ENCODE results near the gene YOD1.

Gene YOD1

DNA sequence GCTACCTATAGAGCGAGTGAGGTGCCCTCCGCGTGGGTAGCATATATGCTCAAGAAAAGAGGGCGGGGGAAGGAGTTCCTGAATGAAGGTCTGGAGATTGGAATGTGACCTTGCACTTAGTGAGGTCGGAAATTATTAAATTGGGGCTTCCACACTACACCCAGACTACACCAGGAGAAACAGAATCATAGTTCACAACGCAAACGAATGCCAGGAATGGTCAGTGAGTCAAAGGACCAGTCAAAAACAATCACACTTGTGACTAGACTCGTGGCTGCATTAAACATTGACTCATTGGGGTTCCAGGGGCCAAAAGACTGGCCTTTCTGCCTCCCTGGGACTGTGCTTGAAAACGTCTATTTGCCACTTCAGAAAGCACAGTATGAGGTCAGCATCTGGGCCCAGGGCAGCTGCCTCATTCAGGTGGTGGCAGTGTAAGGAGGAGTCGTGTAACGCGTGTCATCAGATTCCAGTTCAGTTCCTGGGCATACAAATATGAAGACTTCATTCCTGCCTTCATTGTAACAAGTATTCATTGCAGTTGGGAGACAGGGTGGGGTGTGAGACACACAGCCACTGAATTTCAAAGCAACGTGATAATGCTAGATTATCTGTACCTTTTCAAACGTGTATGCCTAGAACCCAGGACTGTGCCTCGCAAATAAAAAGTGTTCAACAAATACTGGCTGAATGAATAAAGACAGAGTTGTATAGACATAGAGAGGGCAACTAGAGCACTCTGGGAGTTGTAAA lies at the start of gene YOD1:
Gene YOD1, minus strand, starts transcription at position 18 of the 753 bp plus-strand sequence. CDS start 178 bp downstream, outside the sequence.
- FAIRE-seq, result no peak

DNA sequence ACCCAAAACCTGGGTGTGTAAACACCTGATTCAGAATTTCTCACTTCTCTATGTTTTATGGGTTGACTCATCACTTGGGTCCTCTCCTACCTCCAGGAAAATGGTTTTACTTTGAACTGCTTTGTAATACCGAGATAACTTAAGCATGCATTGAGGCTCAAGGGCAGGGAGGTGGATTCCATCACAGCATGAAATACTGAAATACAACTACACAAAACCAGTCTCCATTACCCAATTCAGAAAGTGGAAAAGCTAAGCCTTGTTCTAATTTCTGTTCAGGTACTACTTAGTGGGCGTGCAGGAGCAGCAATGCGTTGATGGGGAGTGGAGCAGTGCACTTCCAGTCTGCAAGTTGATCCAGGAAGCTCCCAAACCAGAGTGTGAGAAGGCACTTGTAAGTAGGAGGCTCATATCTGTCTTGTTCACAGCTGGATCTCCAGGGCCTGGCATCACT lies 46.9 kb upstream of the YOD1 start:
- no peak for FAIRE-seq

DNA sequence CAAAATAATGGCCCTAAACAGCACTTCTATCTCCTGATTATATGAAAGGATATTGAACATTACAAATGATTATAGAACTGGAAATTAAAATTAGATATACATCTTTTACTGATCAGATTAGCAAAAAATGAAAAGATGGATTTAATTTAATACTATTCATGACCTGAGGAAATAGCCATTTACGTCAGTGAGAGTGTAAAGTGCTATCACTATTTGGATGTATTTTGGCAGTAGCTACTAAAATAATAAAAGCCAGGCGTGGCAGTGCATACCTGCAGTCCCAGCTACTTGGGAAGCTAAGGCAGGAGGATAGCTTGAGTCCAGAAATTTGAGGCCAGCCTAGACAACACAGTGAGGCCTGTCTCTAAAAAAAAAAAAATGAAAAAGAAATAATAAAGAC lies 42.9 kb upstream of the YOD1 start:
- FAIRE-seq, result no peak

DNA sequence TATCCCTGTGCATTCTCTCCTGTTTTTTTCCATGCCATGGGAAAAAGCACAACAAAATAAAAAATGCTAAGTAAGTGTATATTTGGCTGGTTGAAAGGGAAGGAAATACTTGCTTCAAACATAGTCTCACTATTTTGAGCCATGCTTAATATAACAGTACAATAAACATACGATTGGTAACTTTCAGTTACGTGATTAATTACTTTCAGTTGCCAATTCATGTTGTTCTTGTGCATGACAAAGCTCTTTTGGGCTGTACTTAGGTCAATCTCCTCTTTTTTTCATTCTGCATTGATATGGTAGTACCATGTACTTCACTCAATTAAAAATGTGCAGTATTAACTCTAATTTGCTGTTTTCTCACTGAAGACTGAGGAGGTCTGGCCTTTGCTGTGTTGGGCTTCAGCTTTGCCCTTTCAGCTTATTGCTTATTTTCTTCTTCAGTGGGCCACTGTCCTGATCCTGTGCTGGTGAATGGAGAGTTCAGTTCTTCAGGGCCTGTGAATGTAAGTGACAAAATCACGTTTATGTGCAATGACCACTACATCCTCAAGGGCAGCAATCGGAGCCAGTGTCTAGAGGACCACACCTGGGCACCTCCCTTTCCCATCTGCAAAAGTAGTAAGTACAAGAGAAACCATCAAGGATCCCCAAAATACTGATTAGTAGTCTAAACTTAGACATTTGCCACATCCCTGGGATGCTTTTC lies 40.3 kb upstream of the YOD1 start:
- no peak for FAIRE-seq

DNA sequence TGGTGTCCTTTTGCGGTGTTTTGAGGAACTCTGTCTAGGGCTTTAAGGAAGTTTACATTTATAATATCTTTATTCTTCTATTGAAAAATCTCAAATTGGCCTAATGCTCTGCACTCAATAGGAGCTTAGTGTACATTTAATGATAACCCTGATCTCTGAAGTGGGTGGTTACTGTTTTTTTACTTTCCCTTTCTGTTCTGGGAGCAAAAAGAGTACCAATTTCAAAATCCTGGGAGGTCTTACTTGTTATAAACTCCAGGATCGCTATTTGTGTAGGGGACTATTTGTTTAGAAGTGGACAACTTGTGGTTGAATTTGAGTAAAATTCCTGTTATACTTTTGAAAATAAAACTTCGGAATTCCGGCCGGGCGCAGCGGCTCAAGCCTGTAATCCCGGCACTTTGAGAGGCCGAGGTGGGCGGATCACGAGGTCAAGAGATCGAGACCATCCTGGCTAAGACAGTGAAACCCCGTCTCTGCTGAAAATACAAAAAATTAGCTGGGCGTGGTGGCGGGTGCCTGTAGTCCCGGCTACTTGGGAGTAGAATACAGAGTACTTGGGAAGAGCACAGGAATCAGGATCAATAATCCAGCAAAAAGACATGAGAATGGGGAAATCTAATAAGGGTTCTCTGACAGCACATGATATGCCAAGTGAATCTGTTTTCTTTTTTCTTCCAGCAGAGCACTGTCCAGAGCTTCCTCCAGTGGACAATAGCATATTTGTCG lies 38.8 kb upstream of the YOD1 start:
- no peak for FAIRE-seq

DNA sequence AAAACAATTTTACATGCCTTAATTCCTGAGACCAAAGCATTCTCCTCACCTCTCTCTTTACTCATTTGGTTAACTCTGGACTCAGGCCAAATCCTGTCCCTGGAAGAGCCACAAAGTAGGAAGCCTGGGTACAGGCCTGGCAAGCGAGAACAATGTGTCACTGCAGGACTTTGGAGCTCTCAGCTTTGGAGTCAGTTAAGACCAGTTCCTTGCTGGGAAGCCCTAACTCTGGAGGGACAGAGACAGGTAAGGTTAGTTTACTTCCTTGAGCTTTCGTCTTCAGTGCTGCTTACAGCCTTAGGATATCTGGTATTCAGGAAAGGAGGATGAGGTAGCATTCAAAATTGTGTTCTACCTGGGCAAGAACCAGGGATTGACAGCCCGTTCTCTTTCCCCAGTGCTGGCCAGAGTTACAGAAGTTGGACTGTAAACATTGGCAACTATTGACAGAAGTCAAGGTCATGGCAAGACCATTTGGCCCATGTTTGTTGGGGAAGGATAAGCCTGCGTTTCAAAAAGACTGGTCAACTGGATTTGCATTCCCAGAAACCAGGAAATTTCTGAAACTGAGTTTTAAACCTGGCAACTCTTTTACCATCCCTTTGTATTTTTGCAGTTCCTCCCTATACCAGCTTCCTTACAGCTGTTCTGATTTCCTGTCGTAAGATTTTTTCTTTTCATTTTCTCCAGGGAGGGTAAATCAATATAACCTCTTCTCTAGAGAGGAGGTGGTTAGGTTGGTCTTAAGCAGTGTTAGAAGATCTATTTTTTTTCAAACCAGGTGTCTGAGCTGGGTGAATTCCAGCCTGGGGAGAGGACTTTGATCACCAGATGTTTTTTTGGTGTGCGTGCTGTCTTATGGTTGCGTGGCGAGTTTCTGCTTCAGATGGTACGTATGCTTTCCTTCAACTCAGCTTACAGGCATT lies 38.0 kb upstream of the YOD1 start, which contains the start of gene C4BPB:
Gene C4BPB, plus strand, starts transcription at position 160 of the 926 bp plus-strand sequence. Its CDS starts 672 bp downstream, at position 832.
- no peak for FAIRE-seq

DNA sequence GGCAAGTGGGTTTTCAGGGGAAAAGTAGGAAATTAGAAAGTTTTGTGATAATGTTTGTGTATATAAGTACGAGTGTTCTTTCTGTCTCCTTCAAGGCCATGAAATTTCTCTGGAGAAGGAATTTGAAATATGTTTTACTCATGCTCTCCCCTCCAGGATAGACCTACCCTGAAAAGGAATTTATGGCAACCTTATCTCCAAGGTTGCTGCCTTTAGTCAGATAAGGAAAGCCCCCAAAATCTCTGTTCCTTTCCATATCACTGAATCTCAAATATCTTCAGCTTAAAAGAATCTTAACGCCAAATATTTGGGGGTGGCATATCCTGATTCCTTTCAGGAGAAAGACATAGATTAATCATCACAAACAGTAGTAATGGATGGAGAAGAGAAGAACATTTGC lies 37.2 kb upstream of the YOD1 start:
- no peak for FAIRE-seq

DNA sequence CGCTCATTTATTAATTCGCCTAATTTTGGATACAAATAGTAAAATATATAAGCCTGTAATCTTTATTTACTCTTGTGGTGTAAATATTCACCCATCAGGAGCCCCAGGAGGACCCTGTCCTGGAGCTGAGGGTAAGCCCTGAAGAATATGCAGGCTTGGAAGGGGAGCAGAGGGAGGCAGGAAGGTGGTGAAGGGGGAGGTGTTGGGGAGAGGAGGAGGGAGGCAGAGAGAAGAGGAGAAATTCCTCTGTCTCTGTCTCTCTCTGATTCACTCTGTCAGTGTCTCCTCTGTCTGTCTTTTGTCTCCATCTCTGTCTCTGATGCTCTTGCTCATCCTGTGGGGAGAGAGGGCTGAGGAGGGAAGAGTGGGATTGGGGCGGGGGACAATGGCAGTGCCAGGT lies 34.9 kb upstream of the YOD1 start:
- no peak for FAIRE-seq

DNA sequence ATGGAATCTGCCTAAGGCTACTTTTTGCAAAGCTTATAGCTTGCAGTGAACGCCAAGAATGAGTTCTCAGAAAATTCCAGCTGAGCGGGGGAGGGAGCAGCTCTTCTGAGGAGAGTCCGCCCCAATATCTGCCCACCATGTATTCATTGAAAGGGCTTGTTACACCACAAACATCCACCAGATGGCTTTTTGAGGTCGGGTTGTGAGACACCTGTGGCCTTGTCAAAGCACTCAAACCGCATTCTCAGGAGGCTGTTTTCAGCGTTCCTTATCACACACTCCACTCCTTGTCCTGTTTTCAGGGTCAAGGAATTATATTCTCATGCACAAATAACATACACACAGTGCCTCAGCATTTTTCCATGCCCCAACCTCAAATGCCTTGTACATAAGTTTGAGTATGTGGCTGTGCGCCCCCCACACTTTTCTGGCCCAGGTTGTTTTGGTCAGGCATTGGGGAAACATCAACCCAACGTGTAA lies 33.7 kb upstream of the YOD1 start:
- no peak for FAIRE-seq

DNA sequence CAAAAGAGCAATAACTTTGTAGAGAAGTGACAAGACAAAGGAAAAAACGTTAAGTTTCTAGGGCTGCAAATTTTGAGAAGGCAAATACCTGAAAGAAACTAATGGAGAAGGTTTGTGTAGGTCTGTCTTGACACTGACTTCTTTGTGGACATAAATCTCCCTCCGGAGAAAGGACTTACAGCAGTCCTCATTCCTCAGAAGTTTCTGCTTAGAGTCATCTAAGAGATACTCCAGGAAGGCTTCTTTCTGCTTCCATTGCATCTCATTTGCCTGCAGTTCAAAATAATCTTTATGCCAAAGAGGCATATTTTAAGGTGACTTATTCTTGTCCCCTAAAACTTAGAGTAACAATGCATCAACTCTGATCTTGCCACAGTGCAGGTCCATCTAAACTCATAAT lies 33.2 kb upstream of the YOD1 start:
- FAIRE-seq, result no peak

DNA sequence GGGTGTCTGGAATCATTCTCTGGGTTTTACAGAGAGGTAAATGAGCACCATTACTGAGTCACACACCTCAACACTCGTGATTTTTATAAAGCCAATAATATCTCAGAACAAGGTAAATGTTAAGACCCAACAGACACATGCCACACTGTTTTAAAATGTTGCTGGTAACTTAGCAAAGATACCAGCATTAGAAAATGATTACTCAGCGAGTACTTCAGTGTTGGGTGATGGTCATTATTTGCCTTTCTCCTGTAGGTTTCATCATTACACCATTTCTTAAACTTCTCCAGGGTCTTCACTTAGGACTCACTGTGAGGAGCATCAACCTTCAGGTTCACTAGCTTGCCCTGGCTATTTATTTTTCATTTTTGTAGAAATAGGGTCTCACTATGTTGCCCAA lies 30.8 kb upstream of the YOD1 start:
- no peak for FAIRE-seq

DNA sequence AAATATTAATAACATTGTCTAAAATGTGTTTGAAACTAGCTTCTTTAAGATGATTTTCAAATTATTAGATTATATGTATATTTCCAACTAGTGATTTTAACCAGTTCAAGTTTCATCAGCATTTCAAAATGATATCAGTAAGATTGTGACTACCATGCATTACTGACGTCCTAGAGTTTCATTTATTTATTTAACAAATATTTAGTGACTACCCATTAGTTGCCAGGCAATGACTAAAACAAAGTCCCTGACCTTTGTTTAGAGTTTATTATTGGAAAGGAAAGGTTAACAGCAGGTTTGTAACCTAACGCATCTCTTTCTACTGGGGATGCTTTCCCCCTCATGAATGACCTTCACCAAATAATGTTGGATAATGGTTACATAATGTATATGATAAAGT lies 30.1 kb upstream of the YOD1 start:
- FAIRE-seq, result peak; percentile 8

DNA sequence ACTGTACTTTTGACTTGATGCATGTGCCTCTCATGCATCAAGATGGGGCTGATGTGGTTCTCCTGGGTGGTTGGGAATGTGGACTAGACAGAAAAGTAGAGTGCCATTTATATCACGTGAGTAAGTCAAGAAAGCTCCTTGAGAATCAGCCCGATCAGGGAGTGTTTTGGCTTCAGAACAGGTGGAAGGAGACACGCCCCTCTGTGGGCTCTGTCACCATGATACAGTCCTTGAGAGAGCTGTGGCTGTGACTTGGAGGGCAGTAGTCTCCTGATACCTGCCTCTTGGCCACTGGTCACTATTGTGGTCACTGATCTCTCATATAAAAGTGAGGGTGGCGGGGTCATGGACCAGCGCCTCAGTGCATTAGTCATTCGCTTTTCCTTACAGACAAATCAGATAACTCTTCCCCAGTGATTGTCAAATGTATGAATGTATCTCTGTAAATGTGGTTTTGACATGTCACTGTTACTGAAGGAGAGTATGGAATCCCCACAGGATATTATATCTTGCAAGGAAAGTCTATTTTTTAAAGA lies 28.8 kb upstream of the YOD1 start:
- no peak for FAIRE-seq

DNA sequence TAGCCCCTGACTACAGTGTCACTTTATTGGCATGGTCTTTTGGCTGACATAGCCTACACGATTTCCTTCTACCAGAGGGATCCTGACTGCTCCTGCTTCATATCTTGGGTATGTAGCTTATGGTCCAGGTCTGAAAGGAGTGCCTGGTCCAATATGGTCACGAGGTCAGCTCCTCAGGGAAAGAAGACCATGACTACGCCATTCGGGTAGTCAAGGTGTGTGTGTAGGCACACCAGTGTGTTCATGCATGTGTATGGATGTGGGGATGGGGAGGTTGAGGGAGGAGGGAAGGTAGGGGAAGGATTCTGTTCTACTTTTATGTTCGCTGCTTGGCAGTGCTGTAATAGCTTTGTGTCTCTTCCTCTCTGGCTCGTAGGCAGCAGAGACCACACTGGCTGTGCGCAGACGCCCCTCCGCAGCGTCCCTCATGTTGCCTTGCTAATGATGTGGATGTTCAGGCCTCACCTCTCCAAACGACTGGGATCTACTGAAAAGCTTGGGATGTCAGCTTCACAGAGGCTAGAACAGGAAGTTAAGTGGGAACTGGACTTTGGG lies 27.6 kb upstream of the YOD1 start:
- FAIRE-seq, result no peak

DNA sequence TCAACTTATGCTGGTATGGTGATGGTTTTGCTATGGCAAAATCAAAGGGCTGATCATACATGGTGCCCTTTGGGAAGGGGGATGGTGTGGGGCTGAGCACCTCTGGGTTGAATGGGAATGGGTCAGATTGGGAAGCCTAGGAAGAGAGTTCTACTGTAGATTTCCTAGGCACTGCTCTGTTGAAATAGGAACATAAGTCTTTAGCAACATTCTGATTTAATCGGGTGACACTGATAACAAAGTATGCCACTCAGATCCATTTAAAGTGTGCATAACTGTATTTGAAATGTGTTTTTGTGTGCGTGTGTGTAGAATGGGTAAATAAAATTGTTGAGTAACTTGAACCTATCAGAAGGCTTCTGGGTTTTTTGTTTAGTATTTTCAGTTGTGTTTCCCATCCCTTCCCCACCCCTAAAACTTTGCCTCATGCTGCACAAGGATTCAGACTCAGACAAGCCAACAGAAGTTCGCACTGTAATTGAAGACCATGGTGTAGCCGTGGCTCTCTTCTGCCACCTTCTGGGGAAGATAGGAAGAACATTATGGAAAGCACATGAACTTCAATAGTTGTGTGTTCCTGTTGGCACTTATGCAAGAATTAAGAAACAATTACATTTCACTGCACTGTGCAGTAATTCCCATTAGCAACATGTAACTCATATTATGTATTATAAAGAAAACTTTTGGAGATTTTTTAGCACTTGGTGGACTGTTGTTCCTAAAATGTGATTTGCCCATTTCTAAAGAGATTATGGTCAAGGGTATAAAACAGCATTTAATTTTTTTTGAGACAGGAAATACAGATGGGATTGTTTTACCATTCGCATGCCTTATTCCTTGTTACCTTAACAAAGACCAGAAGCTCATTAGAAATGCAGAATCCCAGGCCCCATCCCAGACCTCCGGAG lies 26.7 kb upstream of the YOD1 start:
- FAIRE-seq, result peak; percentile 90

DNA sequence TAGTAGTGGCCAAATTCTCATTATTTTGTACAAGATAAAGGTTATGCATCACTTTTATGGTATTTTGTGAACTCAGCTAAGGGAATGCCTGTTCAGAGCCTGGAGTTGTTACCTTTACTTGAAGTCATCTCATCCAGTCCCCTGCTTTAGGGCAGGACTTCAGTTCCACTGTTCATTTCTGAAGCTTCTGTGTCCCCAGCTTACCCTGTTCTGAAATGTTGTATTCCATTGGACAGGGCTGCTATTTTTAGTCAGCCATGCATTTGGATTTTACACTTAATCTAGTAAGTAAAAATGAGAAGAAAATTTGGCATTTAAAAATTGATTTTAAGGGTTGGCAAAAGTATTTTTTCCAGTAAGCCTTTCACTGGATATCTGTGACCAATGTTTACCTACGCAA lies 26.0 kb upstream of the YOD1 start:
- FAIRE-seq, result no peak

DNA sequence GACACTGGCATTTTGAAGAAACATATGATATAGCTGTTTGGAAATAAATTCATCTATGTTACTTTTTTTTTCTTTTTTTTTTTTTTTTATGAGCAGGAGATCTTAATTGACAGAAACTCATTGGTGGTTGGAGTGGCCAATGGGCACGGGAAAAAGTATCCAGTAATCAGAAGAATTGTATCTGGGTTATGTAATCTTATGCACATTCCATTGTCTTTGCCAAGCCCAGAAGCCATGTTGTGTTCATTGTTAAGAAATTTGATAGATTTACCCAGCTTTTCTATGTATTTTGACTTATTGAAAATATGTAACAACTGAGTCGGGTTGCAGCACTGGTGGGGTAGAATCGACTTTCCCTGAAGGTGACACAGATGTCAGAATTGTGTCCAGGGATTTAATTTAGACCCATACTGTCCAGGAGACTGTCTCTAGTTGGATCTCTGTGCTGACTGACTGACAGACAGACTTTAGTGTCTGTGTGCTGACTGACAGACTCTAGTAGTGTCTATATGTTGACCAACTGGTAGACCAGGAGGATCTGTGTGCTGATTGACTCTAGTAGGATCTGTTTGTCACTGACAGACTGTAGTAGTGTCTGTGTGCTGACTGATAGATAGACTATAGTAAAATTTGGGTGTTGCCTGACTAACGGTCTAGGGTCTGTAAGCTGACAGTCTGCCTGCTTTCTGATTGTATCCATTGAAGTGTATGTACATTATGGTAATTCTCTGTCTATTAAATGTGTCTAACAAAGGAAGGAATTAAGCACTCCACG lies 25.4 kb upstream of the YOD1 start:
- no peak for FAIRE-seq

DNA sequence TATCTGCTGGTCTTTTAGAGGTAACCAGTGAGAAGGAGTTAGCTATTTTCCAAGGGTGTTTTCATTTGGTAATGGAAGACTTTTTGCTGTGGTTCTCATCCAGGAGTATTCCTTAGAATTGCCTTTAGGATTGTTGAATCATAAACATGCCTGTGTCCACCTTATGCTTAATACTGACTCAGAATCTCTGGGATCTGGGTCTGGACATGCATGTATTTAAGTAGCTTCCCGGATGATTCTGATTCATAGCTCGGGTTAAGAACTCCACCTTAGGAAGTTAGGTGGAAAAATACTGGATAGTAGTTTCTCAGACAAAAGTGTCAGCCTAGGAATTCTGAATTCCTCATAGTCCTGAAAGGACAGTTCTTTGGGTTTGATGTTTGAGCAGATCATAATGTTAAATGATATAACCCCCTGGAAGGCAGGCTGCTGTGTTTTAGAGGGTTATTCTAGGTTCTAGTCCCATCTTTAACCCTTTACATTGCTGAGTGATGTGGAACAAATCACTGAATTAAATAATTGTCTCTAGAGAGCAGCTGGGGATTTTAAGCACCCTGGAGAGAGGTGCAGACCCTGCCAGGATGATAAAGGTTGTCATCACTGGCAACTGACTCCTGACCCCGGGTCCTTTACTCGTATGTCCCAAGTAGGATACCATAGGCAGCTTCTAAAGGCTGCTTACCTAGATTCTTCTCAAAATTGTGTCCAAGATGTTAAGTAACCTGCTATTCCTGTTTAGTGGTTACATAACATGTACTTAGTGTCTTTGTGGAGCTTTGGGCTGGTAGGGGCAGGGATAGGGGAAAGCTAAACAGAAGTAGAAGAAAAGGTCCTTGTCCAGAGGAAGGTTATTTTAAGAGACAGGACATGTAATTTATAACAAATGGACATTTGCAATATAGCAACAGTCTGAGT lies 23.2 kb upstream of the YOD1 start:
- FAIRE-seq, result no peak

DNA sequence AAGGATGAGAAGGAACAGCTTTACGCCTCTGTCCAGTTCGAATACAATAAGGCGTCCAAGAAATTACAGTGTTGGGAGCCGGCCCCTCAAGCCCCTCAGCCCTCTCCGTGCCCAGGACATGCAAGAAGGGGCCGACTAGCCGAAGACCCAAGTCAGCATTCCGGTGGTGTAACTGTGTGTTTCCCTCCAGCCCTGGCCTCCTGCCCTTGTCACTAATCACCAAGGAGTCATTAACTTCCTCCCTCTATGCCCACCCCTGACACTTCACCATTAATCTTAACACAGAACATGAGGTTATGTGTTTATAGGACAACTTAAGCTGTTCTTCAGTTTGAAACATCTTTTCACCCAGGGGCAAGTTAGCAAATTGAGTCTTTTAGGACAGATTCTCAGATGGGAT lies 21.2 kb upstream of the YOD1 start:
- no peak for FAIRE-seq
